OCI-LY7 (cell line): Measurements from ENCODE around the gene OSBPL6.

Experiments
- EZH2phosphoT487 ChIP-seq: fragments of 200-600 bp; sonication (generic); IDR thresholded peaks from 2 replicates; pipeline ENCODE4 v1.6.1; 2018; ENCODE audit warnings: low read depth, borderline replicate concordance, mild to moderate bottlenecking, mixed run types, antibody characterized with exemption, low read length, moderate library complexity, mixed read lengths
- TF ChIP-seq, protein P1 (sequence below): fragments of 200-600 bp; sonication (generic); conservative IDR thresholded peaks from 2 replicates; pipeline ENCODE4 v1.5.1; 2014; ENCODE audit warnings: mild to moderate bottlenecking, antibody characterized with exemption, low read length, moderate library complexity, mixed read lengths

DNA sequence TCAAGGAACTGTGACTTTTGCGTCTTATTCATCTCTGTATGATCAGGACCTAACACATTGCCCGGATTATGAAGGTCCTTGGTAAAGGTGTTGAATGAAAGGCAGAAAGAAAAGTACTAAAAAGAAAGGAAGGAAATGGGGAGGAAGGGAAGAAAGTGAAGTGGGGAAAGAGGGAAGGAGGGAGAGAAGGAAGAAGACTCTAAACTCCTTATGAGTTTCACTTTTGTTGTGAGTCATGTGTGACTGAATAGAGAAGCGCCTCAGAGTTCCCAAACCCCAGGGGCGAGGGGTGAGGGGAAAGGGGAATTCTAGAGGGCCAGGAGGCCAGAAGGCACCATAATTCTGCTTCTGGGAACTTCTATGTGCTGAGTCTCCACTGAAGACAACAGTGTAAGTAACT lies 30.9 kb upstream of the OSBPL6 start:
- TF ChIP-seq, protein P1, sequence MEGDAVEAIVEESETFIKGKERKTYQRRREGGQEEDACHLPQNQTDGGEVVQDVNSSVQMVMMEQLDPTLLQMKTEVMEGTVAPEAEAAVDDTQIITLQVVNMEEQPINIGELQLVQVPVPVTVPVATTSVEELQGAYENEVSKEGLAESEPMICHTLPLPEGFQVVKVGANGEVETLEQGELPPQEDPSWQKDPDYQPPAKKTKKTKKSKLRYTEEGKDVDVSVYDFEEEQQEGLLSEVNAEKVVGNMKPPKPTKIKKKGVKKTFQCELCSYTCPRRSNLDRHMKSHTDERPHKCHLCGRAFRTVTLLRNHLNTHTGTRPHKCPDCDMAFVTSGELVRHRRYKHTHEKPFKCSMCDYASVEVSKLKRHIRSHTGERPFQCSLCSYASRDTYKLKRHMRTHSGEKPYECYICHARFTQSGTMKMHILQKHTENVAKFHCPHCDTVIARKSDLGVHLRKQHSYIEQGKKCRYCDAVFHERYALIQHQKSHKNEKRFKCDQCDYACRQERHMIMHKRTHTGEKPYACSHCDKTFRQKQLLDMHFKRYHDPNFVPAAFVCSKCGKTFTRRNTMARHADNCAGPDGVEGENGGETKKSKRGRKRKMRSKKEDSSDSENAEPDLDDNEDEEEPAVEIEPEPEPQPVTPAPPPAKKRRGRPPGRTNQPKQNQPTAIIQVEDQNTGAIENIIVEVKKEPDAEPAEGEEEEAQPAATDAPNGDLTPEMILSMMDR, result no peak
- no peak for TF ChIP-seq EZH2phosphoT487
